ENCODE results near the gene KIF3A. TPM values are rescaled to one million over a fixed set of nuclear protein-coding genes. Genes with fewer than 3 reads are reported as not detected.

Gene KIF3A
- total RNA-seq, 1 donor from 2014 or later: 9.2 TPM

DNA sequence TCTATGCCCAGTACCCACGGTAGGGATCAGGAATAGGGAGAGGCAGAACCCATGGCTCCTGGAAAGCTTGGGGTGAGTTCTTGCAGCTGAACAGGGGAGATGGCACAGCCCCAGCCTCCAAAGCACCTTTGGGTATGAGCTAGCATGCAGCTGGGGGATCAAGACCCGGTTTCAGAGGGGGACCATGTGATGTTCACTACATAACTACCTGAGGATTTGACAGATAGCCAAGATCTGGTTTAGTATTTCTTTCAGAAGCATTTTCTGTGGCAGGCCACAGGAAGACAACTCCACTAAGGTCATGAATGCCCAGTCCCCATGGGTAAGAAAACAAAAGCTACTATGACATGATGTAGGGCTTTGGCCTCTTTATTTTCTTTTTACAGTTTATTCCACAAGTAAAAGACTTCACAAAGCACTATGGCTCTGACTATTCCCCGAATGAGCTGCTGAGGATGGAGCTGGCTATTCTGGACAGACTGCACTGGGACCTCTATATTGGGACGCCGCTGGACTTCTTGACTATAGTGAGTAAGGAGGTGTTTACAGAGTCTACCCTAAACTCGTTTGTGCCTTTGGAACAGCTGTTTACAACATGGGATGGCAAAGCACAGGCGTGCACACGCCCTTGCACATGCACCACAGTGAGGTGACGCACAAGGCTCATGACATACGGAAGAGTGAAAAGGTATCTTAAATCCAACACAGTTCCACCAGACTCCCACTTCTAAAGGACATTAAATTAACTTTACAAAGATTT is 13.3 kb upstream of the KIF3A start:
- Mint-ChIP-seq H3K27me3 (peaks cover 9% of the 10 kb centered on the region), H3K4me3 (no peak overlapping the region), H3K27ac (peak overlapping the region; percentile 36), H3K9me3 (no peaks in the 10 kb centered on the region), H3K36me3 (ENCODE audit: low read depth) (no peaks in the 10 kb centered on the region), H3K4me1 (peaks cover 19% of the 10 kb centered on the region)
- no peak for DNase-seq
- ChIA-PET POLR2A (no interaction called here), CTCF (no interaction called here)
- TF ChIP-seq, protein P1, sequence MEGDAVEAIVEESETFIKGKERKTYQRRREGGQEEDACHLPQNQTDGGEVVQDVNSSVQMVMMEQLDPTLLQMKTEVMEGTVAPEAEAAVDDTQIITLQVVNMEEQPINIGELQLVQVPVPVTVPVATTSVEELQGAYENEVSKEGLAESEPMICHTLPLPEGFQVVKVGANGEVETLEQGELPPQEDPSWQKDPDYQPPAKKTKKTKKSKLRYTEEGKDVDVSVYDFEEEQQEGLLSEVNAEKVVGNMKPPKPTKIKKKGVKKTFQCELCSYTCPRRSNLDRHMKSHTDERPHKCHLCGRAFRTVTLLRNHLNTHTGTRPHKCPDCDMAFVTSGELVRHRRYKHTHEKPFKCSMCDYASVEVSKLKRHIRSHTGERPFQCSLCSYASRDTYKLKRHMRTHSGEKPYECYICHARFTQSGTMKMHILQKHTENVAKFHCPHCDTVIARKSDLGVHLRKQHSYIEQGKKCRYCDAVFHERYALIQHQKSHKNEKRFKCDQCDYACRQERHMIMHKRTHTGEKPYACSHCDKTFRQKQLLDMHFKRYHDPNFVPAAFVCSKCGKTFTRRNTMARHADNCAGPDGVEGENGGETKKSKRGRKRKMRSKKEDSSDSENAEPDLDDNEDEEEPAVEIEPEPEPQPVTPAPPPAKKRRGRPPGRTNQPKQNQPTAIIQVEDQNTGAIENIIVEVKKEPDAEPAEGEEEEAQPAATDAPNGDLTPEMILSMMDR (IDR thresholded peaks at IDR 0.05): no peak
- intact Hi-C loops (cut with micrococcal nuclease): loop anchor here (1.0 kb wide), 1 partner anchor 13 kb away; the partner anchor contains the start of gene KIF3A
- ATAC-seq (ENCODE audit: low read depth): no peak

DNA sequence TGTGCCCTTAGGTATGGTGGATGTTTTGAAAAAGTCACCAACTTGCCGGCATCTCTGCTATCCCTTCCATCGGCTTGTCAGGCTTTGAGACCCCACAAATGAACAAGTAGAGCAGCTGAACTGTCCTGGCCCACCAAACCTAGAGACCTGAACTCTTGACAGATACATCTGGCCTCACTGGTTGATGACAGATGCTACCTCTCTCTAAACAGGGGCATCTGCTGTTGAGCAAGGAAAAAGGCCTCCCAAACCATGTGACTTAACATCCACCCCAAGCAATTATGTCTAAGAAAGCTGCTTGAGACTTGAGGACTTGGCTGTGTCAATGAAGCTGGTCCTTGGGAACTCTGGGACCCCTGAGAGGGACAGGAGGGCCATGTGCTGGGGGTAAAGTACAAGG is 12.2 kb upstream of the KIF3A start:
- Mint-ChIP-seq H3K4me3 (no peak overlapping the region), H3K9me3 (no peaks in the 10 kb centered on the region), H3K27ac (no peak overlapping the region), H3K4me1 (peaks cover 19% of the 10 kb centered on the region), H3K27me3 (peaks cover 14% of the 10 kb centered on the region), H3K36me3 (ENCODE audit: low read depth) (no peaks in the 10 kb centered on the region)
- TF ChIP-seq, protein P1 (IDR thresholded peaks at IDR 0.05): no peak
- CTCF ChIA-PET: no interaction called here
- intact Hi-C loops (cut with micrococcal nuclease): no loop called here
- DNase-seq (no peak), ATAC-seq (ENCODE audit: low read depth) (no peak)
- POLR2A ChIA-PET: no interaction called here

DNA sequence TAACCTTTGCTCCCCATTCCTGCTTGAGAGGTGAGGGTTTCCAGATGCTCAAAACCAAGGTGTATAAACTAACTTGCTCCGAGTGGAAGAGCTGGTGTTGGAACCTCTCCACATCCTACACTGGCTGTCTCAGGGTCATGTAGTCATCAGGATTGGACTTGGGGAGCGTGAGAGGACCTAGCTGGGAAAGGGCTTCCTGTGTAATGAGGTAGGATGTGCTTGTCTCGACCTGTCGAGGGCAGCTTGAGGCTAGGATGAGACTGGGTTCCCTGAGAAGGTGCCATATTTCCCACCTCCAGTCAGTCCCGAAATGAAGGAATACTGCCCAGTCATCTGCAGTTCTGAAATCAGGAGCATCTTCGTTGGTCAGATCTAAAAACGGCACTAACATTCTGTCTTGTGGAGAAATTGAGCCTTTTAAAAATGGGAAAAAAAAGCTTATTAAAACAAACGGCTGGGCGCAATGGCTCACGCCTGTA is 11.2 kb upstream of the KIF3A start:
- intact Hi-C loops (cut with micrococcal nuclease): no loop called here
- ATAC-seq (ENCODE audit: low read depth) (no peak), DNase-seq (no peak)
- Mint-ChIP-seq H3K27me3 (peaks cover 14% of the 10 kb centered on the region), H3K9me3 (no peaks in the 10 kb centered on the region), H3K4me3 (peak overlapping the region; percentile 48), H3K4me1 (peaks cover 19% of the 10 kb centered on the region), H3K36me3 (ENCODE audit: low read depth) (no peaks in the 10 kb centered on the region), H3K27ac (no peak overlapping the region)
- TF ChIP-seq, protein P1 (IDR thresholded peaks at IDR 0.05): no peak
- ChIA-PET CTCF (no interaction called here), POLR2A (no interaction called here)

DNA sequence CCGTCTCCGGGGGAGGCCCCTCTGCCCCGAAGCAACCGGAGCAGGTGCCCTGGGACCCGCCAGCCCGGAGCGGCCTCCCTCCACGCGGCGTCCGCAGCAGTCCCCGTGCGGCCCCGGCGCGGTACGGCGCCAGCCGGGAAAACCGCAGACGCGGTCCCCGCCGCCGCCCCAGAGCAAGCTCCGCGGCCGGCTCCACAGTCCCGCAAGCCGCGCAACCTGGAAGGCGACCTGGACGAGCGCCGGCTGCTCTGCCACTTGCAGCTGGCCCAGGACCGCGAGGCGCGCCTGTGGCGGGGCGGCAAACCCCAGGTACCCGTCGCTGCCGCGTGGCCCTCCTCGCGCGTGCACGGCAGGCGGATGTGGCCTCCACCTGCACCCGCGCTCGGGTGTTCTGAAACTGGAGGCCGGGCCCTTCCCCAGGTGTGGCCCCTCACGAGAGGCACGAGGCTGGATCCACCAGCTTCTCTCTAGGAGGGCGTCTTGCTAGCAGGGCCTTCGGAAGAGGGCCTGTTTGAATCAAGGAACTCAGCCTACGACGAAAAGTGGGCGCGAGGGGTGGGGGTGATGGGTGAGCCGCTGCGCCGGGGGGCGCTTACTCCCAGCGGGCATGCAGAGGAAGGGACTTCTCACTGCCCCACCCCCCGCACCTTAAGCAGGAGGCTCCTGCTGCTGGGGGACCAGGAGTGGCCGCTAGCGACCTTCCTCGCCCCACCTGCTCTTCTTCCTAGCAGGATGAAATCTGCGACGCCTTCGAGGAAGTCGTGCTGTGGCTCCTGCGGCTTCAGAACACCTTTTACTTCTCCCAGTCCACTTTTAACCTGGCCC is 10.5 kb upstream of the KIF3A start:
- no peak for DNase-seq
- Mint-ChIP-seq H3K27me3 (peaks cover 17% of the 10 kb centered on the region), H3K36me3 (ENCODE audit: low read depth) (no peaks in the 10 kb centered on the region), H3K9me3 (no peaks in the 10 kb centered on the region), H3K4me1 (peaks cover 19% of the 10 kb centered on the region), H3K27ac (no peak overlapping the region), H3K4me3 (peak overlapping the region; percentile 48)
- ATAC-seq (ENCODE audit: low read depth): peak; percentile 16
- CTCF ChIA-PET: interaction anchor here (1.3 to 2.2 kb wide), 2 partner anchors 10 to 72 kb away, joined by 5 to 6 read pairs; partner anchors contain the start of gene KIF3A
- TF ChIP-seq, protein P1 (IDR thresholded peaks at IDR 0.05): no peak
- POLR2A ChIA-PET: interaction anchor here (1.7 to 2.0 kb wide), 2 partner anchors 10 to 30 kb away, joined by 5 to 8 read pairs; partner anchors contain the start of gene KIF3A
- intact Hi-C loops (cut with micrococcal nuclease): loop anchor here (1.0 to 2.0 kb wide), 2 partner anchors 11 to 73 kb away; partner anchors contain the start of gene KIF3A
